LNCAP (cell line): Measurements from ENCODE around the gene ST14.

Source experiments
- CTCF ChIP-seq: fragments of 450-650 bp; IDR thresholded peaks from 2 replicates; pipeline ENCODE4 v1.5.1; 2017; ENCODE audit warnings: mild to moderate bottlenecking

ST14 gene

DNA sequence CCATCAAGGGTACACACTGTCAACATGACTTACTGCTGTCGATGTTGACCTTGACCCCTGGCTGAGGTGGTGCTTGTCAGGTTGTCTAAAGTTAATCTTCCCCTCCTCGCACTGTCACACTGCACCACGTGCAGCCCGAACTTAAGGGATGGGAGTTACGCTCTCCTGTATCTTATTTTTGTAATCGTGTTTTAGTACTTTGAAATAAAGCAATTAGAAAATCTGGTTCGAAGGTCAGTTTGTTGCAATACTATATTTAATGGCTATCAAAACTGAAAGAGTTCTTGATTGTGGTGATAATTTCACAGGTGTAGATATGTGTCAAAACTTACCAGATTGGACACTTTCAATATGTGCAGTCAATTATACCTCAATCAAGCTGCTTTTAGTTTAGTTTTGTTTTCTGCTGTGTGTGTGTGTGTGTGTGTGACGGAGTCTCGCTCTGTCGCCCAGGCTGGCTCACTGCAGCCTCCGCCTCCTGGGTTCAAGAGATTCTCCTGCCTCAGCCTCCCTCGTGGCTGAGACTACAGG lies 10.7 kb upstream of the ST14 start:
- no peak for TF ChIP-seq CTCF

- no peak for TF ChIP-seq CTCF
Observed at GRCh38 chr11:130150790-130151189, 8.8 kb upstream of the ST14 start.

- TF ChIP-seq CTCF, result no peak
Observed at GRCh38 chr11:130151196-130151595, 8.4 kb upstream of the ST14 start.

DNA sequence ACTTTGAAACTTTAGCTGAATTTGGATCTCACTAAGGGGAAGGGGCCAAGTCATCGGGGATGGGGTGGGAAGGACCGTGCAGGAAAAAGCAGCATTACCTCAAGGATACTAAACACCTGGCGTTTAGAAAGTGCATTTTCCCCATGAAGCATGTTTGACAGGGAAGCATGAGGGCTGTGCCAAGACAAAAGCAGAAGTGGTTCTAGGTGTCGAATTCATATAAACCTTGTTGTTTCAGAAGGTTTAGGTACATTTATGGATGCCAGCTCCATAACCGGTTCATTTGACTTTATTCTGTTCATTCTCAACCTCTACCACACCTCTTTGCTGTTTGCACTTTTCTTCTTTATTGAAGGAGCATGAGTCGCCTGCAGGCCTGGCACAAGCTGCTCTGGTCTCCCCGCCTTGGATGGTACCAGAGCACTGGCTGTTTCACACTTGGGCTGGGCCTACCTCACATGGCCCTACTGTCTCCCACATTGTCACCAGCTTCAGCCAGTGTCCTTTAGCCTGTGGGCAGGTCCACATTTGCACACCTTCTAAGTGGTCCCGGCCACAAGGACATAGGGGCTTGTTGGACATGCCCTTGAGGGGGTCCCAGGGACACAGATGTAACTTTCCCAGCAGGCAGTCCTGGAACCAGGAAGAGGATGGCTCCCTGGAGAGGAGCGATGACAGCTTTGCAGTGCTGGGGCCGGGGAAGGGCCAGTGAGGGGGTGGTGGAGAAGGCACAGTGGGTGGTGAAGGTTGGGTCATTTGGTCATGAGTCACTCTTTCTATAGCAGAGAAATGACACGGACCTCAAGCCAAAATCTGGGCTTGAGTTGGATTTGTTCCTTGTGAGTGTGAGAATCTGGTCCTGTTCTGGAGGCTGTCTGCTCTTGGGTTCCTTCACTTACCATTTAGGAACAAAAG lies 3.2 kb upstream of the ST14 start:
- TF ChIP-seq CTCF, result no peak

DNA sequence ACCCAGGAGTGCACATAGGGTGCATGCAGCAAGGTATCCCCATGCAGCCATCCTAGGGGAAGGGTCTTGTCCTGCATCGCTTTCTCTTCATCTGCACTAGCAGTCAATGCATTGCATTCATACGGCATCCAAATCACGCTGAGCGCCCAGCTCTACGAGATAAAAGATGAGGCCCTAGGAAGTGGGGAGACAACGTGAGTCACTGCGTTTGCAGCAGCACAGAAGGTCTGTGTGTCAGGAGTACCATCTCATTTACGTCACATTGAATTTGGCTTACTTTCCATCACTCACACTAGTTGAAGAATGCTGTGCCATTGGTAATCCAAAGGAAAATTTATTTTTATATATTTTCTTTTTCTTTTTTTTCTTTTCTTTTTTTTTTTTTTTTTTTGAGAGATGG lies 2.5 kb upstream of the ST14 start:
- no peak for TF ChIP-seq CTCF

DNA sequence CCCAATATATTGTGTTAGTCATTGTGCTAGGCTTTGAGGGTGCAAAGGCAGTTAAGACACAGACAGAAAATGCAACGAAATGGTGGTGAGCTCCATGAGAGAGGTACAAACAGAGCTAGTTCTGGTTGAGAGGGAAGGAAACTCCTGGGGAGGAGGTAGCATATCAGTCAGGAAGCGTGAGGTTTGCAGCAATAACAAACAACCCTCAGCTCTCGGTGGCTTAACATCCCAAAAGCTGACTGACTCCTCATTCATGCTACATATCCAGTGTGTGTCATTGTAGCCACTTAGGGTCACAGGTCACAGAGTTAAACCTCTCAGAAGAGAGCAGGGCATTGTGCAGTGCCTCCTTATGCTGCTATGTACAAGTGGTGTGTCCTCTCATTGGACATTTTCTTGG lies 1.7 kb upstream of the ST14 start:
- TF ChIP-seq CTCF, result no peak

- no peak for TF ChIP-seq CTCF
Observed at GRCh38 chr11:130159139-130159538, 443 bp upstream of the ST14 start.
